Measurements from ENCODE around the gene BAHCC1.
A peak's percentile ranks its signal among the peaks of the same experiment; 100 is the strongest.

BAHCC1 gene

DNA sequence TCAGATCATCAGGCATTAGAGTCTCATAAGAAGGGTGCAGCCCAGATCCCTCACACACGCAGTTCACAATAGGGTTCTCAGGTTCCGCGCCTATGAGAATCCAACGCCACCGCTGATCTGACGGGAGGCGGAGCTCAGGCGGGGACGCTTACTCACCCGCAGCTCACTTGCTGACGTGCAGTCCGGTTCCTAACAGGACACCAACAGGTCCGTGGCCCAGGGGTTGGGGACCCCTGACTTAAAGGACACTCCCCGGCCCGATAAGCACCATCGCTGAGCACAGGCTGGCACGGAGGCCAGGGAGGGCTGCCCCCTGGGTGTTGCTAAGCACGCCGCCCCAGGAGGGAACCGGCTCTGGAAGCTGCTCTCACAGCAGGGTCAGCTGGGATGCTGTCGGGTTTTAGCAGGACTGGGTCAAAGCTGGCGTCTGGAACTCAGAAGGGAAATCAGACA, 30.1 kb upstream of the BAHCC1 start:
- peak overlapping the region; percentile 46 for H3K4me3 ChIP-seq (ENCODE audit: low read depth, low read length)
- peak; percentile 89 for DNase-seq (ENCODE audit: low read depth)
- TF ChIP-seq, protein P1, sequence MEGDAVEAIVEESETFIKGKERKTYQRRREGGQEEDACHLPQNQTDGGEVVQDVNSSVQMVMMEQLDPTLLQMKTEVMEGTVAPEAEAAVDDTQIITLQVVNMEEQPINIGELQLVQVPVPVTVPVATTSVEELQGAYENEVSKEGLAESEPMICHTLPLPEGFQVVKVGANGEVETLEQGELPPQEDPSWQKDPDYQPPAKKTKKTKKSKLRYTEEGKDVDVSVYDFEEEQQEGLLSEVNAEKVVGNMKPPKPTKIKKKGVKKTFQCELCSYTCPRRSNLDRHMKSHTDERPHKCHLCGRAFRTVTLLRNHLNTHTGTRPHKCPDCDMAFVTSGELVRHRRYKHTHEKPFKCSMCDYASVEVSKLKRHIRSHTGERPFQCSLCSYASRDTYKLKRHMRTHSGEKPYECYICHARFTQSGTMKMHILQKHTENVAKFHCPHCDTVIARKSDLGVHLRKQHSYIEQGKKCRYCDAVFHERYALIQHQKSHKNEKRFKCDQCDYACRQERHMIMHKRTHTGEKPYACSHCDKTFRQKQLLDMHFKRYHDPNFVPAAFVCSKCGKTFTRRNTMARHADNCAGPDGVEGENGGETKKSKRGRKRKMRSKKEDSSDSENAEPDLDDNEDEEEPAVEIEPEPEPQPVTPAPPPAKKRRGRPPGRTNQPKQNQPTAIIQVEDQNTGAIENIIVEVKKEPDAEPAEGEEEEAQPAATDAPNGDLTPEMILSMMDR (conservative IDR thresholded peaks at IDR 0.05; ENCODE audit: low read depth, low read length), result no peak

DNA sequence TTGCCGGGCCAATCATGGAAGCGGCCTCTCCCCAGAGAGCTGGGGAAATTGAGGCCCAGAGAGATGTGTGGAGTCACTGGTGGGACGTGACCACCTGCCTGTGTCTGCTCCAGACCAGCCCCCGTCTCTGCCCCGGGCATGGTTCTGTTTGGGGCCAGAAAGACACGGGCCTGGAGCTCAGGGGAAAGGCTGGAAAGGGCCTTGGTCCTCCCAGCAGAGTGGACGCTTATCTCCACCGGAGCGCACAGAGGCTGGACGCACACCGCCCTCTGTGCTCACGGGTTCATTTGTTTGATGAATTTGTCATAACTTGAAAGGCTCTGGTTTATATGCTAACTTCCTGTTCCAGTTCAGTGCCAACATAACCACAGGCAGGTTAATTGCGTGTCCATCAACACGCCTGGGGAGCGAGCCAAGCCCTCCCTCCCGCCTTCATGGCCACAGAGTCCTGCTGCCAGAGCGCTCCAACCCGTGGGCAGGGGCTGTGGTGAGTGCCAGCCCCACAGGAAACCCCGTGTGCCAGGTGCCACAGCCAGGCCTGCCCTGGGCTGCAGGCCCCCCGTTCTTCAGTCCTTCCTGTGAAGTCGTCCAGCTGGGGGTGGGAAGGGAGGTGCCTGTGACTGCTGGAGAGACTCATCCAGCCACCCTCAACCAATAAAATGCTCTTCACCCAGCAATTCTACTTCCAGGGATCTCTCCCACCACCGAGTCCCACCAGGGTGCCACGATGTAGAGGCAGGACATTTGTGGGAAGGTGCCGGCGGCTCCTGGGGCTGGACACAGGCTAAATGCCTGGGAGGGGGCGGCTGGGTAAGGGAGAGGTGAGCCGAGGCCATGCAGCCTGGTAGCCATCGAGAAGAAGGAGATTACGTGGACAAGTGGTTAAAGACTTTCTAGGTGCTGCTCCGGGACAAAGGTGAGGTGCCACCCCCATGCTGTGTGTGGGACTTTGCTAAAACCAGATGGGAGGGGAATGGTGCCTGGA, 29.4 kb upstream of the BAHCC1 start:
- peak overlapping the region; percentile 46 for H3K4me3 ChIP-seq (ENCODE audit: low read depth, low read length)
- DNase-seq (ENCODE audit: low read depth), result peak; percentile 77
- TF ChIP-seq, protein P1 (conservative IDR thresholded peaks at IDR 0.05; ENCODE audit: low read depth, low read length), result no peak

DNA sequence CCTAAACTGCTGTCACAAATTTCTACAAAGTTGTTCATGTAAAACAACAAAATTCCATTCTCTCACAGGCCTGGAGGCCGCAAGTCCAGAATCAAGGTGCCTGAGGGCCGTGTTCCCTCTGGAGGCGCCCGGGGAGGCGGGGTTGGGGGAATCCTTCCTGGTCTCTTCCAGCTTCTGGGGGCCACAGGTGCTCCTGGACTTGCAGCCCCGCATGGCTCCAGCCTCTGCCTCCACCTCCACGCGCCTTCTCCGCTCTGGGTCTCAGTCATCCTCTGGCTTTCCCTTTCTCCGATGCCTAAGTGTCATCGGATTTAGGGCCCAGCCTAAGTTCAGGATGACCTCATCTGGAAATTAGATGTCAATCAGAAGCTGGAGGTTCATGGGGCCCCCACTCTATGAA, 28.6 kb upstream of the BAHCC1 start:
- H3K4me3 ChIP-seq (ENCODE audit: low read depth, low read length), result no peak overlapping the region
- DNase-seq (ENCODE audit: low read depth), result no peak
- TF ChIP-seq, protein P1 (conservative IDR thresholded peaks at IDR 0.05; ENCODE audit: low read depth, low read length), result no peak

DNA sequence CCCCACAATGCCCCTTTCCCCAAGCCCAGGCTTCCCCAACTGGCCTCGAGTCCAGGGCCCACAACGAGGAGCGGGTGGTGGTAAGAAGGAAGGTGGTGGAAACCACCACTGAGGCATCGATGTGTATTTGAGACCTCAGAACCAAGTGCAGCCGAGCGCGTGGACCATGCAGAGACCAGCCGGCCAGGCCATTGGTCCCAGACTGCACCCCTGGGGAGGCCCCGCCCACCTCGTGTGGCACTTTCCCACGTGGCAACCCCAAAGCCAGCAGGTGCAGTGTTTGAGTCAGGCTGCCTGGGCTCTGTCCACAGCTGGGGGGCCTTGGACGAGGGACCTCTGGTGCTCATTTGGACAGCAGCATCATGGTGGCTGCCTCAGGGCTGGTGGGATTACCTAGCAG, 28.1 kb upstream of the BAHCC1 start:
- DNase-seq (ENCODE audit: low read depth), result no peak
- TF ChIP-seq, protein P1 (conservative IDR thresholded peaks at IDR 0.05; ENCODE audit: low read depth, low read length), result no peak
- no peak overlapping the region for H3K4me3 ChIP-seq (ENCODE audit: low read depth, low read length)

DNA sequence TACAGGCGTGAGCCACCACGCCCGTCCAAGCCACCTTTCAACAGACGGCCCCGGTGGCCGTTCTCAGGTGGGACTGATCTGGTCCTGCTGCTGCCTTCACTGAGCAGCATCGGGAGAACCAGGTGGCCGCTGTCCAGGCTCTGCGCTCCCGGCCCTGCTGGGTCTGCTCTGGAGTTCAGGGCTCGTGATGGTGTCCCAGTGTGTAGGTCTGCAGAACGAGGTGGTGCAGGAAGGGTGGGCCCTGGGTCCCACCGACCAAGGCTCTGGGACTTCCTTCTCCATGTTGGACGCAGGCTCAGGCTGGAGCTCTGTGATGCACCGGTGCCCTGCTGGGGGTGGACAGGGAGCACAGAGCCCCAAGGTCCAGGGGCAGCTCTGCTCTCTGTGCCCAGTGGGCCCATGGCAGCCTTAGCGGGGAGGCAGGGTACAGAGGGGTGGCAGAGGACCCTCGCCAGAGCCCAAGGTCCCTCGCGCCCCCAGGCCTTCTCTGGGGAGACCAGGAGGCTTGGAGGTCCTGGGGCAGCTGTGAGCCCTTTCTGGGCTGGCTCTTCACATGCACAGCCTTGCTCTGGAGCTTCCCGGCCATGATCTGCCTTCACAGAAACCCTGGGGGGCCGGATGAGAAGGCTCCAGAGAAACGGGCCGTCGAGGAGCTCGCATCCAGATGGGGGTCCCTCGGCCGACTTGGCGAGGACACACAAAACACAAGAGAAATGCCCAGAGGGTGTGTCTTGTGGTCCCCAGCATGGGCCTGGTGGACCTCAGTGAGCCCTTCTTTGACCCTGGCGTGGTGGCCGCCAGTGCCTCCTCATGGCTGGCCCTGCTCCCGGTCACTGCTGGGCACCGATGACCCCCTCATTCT, 26.9 kb upstream of the BAHCC1 start:
- no peak for DNase-seq (ENCODE audit: low read depth)
- TF ChIP-seq, protein P1 (conservative IDR thresholded peaks at IDR 0.05; ENCODE audit: low read depth, low read length), result no peak
- no peak overlapping the region for H3K4me3 ChIP-seq (ENCODE audit: low read depth, low read length)

DNA sequence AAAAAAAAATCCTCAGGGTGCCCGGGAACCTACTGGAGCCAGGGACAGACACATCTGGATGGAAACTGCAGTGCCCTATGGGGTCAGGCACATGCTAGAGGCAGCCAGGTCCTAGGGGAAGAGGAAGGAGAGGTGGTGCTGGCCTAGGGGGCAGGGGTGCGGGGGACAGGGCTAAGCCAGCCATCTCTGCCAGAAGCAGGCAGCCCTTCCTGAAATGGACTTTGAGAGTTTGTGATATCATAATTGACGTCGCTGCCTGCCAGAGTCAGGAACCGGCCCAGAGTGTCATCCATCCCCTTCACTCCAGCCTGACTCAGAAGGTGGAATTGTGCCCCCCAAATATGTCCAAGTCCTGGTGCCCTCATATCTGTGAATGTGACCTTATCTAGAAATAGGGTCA, 25.0 kb upstream of the BAHCC1 start:
- DNase-seq (ENCODE audit: low read depth), result no peak
- TF ChIP-seq, protein P1 (conservative IDR thresholded peaks at IDR 0.05; ENCODE audit: low read depth, low read length), result no peak
- no peak overlapping the region for H3K4me3 ChIP-seq (ENCODE audit: low read depth, low read length)
